GM10266 (cell line): Measurements from ENCODE around the gene TNFRSF11A.

Experiments used
- DNase-seq: peaks from one replicate; pipeline ENCODE4 v3.0.0; 2012; ENCODE audit errors: extremely low spot score
- CTCF ChIP-seq: IDR thresholded peaks from 2 replicates; pipeline ENCODE4 v1.5.1; 2012; ENCODE audit warnings: mild to moderate bottlenecking, low read depth; ENCODE audit not compliant: control insufficient read depth, insufficient read depth; ENCODE audit errors: missing control alignments

The TNFRSF11A gene

GRCh38 chr18:62324917-62325805 lies at the start of gene TNFRSF11A:
Gene TNFRSF11A (plus strand): TSS chr18:62325310. CDS start chr18:62325353, 43 bp downstream.
- peak; percentile 55 for TF ChIP-seq CTCF
- DNase-seq = peak; percentile 90

DNA sequence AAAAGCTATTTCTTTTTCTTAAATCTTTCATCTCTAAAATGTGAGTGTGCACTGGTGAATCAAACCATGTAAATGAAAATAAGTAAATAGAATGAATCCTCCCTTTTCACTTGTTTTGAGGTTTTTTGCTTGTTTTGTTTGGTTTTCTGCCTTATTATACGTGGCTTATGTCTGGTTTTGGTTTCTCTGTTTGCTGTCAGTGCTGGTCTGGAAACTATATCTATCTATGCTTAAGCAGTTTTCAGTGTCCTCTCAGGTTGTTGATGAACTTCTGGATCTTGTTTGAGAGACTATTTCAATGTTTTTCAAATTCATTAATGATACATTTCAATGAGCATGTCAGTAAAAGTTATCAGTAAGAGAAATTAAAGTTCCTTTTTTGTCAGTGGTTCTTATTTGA lies 48.1 kb upstream of the TNFRSF11A start:
- no peak for DNase-seq
- no peak for TF ChIP-seq CTCF

GRCh38 chr18:62279561-62279960 lies 45.5 kb upstream of the TNFRSF11A start:
- no peak for TF ChIP-seq CTCF
- DNase-seq = no peak

DNA sequence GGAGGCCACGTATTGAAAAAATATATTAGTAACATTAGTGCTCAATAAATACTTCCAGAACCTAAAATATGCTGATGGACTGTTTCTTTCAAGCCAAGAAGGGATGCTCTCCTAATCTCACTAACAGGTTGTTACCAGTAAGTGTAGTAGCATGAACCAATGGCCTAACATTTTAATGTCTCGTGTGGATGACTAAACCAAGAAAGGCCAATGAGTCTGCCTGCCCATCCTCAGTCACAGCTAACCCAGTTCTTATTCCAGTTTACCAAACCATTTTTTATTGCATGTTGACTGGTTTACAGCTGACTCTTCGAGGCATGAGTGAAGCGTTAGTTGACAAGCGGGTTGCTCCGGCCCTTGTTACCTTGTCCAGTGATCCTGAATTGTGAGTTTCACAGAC lies 45.1 kb upstream of the TNFRSF11A start:
- no peak for DNase-seq
- no peak for TF ChIP-seq CTCF

- no peak for DNase-seq
- no peak for TF ChIP-seq CTCF
Observed at GRCh38 chr18:62280786-62281185, 44.3 kb upstream of the TNFRSF11A start.

DNA sequence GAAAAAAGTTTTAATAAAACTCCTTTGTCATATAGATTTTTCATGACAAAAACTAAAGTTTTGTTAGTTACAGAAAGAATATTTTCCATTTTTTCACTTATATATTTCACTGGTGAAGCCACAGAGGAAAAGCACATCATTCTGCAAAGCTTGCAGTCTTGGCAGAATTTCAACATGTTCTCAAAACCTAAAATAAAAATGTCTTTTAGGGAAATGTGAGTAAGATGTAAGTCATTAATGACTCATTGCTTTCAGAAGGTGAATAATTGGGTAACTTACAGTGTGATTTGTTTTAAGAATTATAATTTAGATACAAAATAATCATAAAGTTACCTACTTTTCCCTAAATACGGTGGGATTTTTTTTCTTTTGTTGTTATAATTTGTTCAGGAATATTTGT lies 43.4 kb upstream of the TNFRSF11A start:
- TF ChIP-seq CTCF = no peak
- no peak for DNase-seq

DNA sequence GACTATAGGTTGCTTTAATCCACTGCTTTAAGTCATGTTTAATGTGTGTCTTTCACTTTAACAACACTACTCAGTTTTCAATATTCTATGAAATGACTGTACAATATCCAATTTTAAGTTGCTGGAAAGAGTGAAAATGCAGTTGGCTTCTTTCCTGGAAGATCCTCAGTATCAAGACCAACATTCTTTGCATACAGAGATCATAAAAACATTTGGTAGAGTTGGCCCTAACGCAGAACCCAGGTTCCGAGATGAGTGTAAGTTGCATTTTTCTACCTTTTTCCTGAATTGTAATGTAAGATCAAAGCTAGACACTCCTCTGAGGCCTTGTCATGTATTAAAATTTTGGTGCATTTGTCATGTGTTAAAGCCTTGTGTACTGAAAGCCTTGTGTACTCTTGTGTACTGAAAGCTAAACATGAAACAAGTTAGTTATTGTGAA lies 42.9 kb upstream of the TNFRSF11A start:
- DNase-seq = no peak

More for the DNA sequence above, 42.9 kb upstream of the TNFRSF11A start:
- no peak for TF ChIP-seq CTCF
